Neural crest cell (in vitro differentiated cells): ENCODE data around the gene HCAR1. TPM values are rescaled to one million over a fixed set of nuclear protein-coding genes. Genes with fewer than 3 reads are reported as not detected.

ENCODE experiments used
- DNase-seq: peaks from one replicate; pipeline ENCODE4 v3.0.0; 2021; ENCODE audit warnings: low read depth, mixed read lengths, low spot score
- H3K27ac Mint-ChIP-seq: one replicate; pipeline ENCODE4 v1.8.0; 2021; ENCODE audit warnings: mild to moderate bottlenecking, mixed read lengths; ENCODE audit not compliant: unreplicated experiment
- H3K27me3 Mint-ChIP-seq: 2 replicates; pipeline ENCODE4 v1.8.0; 2021; ENCODE audit warnings: low read depth, mild to moderate bottlenecking, mixed read lengths
- H3K36me3 Mint-ChIP-seq: 2 replicates; pipeline ENCODE4 v1.8.0; 2021; ENCODE audit warnings: low read depth, mild to moderate bottlenecking, mixed read lengths
- H3K4me1 Mint-ChIP-seq: 2 replicates; pipeline ENCODE4 v1.8.0; 2021; ENCODE audit warnings: mixed read lengths
- H3K4me3 Mint-ChIP-seq: one replicate; pipeline ENCODE4 v1.8.0; 2021; ENCODE audit warnings: mild to moderate bottlenecking, mixed read lengths
- H3K9me3 Mint-ChIP-seq: 2 replicates; pipeline ENCODE4 v1.8.0; 2021; ENCODE audit warnings: mixed read lengths
- total RNA-seq: library from RNA; stranded (reverse); gene quantifications from 2 replicates; pipeline ENCODE4 v1.2.1, GENCODE V29; 2021
- TF ChIP-seq, protein P1 (sequence below): fragments of 200-600 bp; sonication (generic); conservative IDR thresholded peaks from 2 replicates; pipeline ENCODE4 v1.5.0; 2021; ENCODE audit warnings: antibody characterized with exemption, mild to moderate bottlenecking

HCAR1 gene
- total RNA-seq, 1 donor from 2014 or later: not detected

DNA sequence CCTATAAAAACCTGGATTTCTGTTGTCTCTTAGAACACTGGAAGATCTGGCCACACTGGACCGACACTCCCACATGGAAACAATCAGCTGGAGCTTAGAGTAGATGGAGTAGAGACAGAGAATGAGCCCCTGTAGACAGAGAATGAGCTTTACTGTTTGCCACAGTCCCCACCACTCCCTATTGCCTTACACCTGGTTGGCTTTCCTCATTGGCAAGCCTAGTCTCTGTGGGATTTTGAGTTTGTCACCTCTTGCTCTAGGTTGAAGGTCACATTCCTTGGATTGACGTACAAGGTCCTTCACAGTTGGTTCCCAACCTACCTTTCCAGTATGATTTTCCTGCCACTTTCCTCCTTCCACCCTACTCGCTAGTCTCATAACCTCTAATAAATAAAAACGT lies 2.0 kb upstream of the HCAR1 start:
- no peak for DNase-seq
- Mint-ChIP-seq H3K4me1 (no peaks in the 10 kb centered on the region), H3K4me3 (no peak overlapping the region), H3K27ac (no peak overlapping the region), H3K27me3 (no peaks in the 10 kb centered on the region), H3K36me3 (no peaks in the 10 kb centered on the region), H3K9me3 (no peaks in the 10 kb centered on the region)
- TF ChIP-seq, protein P1, sequence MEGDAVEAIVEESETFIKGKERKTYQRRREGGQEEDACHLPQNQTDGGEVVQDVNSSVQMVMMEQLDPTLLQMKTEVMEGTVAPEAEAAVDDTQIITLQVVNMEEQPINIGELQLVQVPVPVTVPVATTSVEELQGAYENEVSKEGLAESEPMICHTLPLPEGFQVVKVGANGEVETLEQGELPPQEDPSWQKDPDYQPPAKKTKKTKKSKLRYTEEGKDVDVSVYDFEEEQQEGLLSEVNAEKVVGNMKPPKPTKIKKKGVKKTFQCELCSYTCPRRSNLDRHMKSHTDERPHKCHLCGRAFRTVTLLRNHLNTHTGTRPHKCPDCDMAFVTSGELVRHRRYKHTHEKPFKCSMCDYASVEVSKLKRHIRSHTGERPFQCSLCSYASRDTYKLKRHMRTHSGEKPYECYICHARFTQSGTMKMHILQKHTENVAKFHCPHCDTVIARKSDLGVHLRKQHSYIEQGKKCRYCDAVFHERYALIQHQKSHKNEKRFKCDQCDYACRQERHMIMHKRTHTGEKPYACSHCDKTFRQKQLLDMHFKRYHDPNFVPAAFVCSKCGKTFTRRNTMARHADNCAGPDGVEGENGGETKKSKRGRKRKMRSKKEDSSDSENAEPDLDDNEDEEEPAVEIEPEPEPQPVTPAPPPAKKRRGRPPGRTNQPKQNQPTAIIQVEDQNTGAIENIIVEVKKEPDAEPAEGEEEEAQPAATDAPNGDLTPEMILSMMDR: no peak

DNA sequence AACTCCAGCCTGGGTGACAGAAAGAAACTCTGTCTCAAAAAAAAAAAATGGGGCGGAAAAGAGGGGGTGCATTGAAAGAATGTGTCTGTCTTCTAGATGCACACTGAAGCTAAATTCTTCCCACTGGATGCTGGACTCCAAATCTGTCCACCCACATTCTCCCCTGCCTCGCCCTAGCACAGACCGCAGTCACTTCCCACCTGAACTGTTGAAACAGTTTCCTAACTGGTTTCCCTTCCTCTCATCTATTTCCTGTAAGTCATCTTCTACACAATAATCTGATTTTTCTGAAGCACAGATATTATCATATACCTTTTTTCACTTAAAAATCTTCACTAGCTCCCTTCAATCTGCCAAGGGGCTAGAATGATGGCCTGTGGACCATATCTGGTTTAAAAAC lies 1.5 kb upstream of the HCAR1 start:
- no peaks in the 10 kb centered on the region for H3K9me3 Mint-ChIP-seq
- TF ChIP-seq, protein P1: no peak
- DNase-seq: no peak
- H3K36me3 Mint-ChIP-seq: no peaks in the 10 kb centered on the region
- no peaks in the 10 kb centered on the region for H3K27me3 Mint-ChIP-seq
- no peak overlapping the region for H3K4me3 Mint-ChIP-seq
- peak overlapping the region; percentile 53 for H3K27ac Mint-ChIP-seq
- H3K4me1 Mint-ChIP-seq: no peaks in the 10 kb centered on the region

DNA sequence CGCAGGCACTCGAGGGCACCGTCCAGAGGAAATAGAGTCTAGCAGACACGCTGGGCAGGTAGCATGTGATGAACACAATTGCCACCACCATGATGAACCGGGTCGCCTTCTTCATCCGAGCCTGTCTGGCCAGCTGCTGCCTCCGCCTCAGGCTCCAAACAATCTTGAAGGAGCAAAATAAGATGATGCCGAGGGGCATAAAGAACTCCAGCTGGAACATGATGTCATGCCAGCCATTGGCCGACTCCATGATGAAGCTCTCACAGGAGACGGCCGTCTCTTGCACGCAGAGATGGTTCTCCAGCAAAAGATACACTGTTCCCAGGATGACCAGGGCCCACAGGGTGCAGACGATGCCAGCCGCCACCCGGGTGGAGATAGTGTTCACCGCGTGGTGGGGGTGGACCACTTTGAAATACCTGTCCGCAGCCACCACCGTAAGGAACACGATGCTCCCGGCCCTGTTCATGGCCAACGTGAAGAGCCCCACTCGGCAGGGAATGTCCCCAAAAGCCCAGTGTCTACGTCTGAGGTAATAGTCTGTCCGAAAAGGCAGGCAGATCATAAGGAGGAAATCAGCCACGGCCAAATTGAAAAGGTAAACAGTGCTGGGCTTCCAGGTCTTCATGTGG lies 945 bp downstream of the HCAR1 start:
- Mint-ChIP-seq H3K27ac (no peak overlapping the region), H3K9me3 (no peaks in the 10 kb centered on the region), H3K27me3 (no peaks in the 10 kb centered on the region), H3K4me1 (no peaks in the 10 kb centered on the region), H3K4me3 (no peak overlapping the region), H3K36me3 (no peaks in the 10 kb centered on the region)
- TF ChIP-seq, protein P1: no peak
- no peak for DNase-seq

DNA sequence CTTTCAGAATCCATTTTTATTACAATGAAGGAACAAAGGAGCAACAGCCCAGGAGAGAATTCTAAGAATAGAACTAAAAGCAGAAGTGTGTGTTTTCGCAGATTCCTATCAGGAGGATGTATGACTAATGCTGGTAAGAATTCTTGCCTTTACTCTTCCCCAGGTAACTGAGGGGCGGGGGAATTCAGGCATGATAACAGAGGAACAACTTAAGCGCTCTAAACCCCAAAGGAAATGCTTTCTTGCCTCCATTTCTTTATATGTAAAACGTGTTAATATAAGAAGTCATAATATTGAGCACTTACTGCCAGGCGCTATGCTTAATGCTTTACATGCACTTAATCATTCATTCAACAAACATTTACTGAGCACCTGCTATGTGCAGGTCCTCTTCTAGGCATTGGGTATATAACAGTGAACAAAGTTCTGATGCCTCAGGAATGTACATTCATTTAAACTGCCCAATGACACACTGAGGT lies 4.5 kb downstream of the HCAR1 start:
- no peaks in the 10 kb centered on the region for H3K4me1 Mint-ChIP-seq
- H3K36me3 Mint-ChIP-seq: no peaks in the 10 kb centered on the region
- no peak overlapping the region for H3K4me3 Mint-ChIP-seq
- no peaks in the 10 kb centered on the region for H3K27me3 Mint-ChIP-seq
- H3K9me3 Mint-ChIP-seq: no peaks in the 10 kb centered on the region
- no peak for DNase-seq
- TF ChIP-seq, protein P1: no peak
- no peak overlapping the region for H3K27ac Mint-ChIP-seq

DNA sequence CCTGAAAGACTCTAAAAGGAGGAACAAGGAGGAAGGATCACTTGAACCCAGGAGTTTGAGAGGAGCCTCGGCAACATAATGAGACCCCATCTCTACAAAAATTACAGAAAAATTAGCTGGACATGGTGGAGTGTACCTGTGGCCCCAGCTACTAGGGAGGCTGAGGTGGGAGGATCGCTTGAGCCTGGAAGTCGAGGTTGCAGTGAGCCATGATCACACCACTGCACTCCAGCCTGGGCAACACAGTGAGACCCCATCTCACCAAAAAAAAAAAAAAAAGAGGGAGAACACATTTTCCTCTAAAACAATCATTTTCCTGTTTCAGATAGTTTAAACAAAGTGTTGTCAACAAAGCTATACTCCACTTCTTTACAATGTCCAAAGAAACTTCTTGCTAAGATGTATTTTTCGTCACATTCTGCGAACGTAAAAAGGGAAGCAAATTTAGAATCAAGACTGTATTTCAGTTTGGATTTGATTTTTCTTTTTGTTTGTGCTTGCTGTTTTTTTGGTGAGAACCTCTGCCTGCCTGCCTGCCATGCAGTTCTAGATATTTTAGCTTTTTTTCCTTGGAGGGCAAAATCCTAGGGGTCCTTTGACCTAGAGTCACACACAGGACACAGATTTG lies 5.1 kb downstream of the HCAR1 start:
- Mint-ChIP-seq H3K36me3 (no peaks in the 10 kb centered on the region), H3K4me3 (no peak overlapping the region), H3K27ac (no peak overlapping the region), H3K9me3 (no peaks in the 10 kb centered on the region), H3K4me1 (no peaks in the 10 kb centered on the region), H3K27me3 (no peaks in the 10 kb centered on the region)
- DNase-seq: no peak
- TF ChIP-seq, protein P1: no peak
